Stimulated activated CD4-positive, alpha-beta T cell treated with anti-CD3 and anti-CD28 coated beads, TNF-alpha, amount 100 ng/mL, for 1 hour (primary cell): ENCODE data around the gene EDDM13.
"Not testable (repeated sequence)": the region's sequence is repeated elsewhere in the genome, so short reads cannot be mapped to it uniquely, and the experiment has no call there.

Source experiments
- DNase-seq, 3 donors: peaks; one replicate each; pipeline ENCODE4 v3.0.0-alpha.2; 2020; ENCODE audit warnings: low read depth in 3 of 3, low spot score in 1 of 3

EDDM13 gene

DNA sequence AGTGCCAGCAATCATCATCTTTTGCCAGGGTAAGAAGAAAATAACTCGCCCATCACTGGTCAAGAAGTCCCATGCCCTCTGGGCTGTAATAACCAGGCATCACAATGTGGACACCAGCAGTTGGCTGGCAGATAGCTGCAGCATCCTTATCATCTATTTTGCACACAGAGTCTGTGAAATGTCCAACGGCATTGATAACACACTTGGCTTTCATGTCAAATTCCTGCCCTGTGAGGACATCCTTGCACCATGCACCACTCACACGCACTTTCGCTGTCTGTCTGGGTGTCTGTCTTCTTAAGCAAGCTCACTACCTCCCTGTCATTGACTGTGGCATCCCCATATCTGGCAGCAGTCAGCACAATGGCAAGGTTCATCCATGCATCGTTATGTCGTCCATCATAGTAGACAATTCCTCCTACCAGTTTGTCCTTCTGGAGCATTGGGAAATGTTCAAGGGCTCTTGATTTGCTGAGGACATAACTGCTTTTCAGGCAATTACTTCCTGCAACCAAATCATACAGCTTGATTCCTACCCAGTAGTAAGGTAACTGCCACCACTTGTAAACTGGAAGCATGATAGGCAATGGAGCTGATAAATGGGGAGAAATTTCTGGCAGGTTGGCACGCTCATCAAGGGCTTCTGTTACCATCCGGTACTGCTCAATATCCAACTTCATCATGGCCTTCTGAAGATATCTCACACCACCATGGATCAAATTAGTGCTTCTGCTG, 48.9 kb downstream of the EDDM13 start:
- no peak for DNase-seq

DNA sequence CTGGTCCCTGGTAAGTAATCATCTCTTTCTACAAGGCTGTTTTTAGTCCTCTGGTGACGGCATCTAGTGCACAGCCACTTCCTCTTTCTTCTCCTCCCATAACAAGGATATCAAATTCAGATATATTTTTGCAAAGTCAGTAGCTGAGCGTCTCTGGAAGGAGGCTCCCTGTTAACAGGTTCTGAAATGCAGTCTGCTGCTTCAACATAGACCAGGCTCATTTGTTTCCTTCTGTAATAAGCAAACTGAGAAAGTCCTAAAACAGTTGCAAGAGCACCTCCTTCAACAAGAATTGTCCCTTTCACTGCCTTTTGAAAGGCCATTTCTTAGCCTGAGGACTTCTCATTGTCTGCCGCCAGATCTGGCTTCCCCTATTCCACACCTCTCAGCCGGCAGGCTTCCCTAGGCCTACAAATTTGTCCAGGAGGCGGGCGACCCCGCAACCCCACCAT, 49.5 kb downstream of the EDDM13 start:
- no peak for DNase-seq

DNA sequence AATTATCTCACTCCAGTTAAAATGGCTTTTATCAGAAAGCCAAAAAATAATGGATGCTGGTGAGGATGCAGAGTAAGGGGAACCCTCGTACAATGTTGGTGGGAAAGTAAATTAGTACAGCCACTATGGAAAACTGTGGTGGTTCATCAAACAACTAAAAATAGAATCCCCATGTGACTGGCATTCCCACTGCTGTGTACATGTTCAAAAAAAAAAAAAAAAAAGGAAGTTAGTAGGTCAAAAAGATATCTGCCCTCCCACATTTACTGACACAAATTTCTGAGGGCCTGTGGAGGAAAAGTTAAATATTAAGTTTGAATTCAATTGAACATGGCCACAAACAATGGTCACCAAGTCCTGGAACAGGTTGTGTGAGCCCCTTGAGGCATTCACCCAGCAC, 51.9 kb downstream of the EDDM13 start:
- no peak for DNase-seq

DNA sequence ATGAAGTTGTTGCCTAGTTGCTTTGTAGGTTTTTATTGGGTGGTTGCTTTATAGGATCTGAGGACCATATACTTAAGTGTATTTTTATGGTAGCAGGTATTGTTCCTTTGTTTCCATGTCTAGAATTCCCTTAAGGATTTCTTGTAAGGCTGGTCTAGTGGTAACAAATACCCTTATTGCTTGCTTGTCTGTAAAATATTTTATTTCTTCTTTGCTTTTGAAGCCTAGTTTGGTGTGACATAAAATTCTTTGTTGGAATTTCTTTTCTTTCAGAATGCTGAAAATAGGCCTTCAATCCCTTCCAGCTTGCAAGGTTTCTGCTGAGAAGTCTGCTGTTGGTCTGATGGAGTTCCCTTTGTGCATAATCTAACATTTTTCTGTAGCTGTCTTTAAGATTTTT, 60.1 kb downstream of the EDDM13 start:
- DNase-seq: no peak

DNA sequence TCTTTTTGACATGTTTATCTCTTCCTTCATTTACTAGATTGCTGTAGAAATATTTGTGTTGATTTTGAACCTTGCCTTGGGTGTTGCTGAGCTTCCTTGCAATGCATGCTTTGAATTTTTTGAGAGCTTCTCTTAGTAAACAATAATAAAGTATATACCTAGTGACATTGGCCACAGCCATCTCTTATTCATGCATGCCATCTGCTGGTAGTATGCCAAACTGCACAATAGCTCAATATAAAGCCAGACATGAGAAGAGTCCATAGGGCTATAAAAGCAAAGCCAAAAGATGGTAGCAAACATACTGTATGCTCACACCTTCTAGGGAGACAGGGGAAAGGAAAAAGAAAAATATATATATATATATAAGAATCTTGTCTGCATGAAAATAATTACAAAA, 61.0 kb downstream of the EDDM13 start:
- DNase-seq: peak in 1 of 3 donors; percentile 6

DNA sequence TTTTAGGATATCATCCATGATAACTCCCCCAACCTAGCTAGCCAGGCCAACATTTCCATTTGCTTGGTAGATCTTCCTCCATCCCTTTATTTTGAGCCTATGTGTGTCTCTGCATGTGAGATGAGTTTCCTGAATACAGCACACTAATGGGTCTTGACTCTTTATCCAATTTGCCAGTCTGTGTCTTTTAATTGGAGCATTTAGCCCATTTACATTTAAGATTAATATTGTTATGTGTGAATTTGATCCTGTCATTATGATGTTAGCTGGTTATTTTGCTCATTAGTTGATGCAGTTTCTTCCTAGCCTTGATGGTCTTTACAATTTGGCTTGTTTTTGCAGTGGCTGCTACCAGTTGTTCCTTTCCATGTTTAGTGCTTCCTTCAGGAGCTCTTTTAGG, 62.8 kb downstream of the EDDM13 start:
- not testable (repeated sequence) for DNase-seq

DNA sequence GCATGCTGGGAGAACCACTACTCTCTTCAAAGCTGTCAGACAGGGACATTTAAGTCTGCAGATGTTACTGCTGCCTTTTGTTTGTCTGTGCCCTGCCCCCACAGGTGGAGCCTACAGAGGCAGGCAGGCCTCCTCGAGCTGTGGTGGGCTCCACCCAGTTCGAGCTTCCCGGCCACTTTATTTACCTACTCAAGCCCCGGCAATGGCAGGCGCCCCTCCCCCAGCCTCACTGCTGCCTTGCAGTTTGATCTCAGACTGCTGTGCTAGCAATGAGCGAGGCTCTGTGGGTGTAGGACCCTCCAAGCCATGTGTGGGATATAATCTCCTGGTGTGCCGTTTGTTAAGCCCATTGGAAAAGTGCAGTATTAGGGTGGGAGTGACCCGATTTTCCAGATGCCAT, 64.5 kb downstream of the EDDM13 start:
- not testable (repeated sequence) for DNase-seq

DNA sequence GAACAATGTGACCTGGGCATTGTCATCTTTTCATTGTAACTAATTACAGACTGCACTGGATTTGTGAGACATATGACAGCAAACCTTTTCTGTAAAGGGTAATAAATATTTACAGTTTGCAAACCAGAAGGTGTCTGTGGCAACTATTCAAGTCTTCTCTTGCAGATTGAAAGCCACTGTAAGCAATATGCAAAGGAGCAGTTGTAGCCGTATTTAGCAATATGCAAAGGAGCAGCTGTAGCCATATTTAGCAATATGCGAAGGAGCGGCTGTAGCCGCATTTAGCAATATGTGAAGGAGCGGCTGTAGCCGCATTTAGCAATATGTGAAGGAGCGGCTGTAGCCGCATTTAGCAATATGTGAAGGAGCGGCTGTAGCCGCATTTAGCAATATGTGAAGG, 66.5 kb downstream of the EDDM13 start:
- DNase-seq: not testable (repeated sequence)

DNA sequence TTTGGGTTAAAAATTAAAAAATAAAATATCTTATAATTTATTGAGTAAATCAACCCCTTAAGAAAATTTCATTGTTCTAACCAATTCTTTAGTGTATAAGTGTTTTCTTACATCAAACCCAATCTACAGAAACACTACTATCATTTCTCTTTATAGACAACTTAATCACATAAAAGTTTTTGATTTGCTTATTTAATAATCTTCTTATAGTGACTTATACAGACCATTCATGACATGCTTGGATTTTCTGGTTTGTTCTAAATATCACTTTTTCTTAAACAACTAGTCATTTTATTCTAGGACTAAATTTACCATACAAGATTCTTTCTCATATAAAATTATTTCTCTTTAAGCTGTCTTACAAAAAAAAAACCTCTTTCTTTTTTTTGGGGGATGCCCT, 69.4 kb downstream of the EDDM13 start:
- no peak for DNase-seq

DNA sequence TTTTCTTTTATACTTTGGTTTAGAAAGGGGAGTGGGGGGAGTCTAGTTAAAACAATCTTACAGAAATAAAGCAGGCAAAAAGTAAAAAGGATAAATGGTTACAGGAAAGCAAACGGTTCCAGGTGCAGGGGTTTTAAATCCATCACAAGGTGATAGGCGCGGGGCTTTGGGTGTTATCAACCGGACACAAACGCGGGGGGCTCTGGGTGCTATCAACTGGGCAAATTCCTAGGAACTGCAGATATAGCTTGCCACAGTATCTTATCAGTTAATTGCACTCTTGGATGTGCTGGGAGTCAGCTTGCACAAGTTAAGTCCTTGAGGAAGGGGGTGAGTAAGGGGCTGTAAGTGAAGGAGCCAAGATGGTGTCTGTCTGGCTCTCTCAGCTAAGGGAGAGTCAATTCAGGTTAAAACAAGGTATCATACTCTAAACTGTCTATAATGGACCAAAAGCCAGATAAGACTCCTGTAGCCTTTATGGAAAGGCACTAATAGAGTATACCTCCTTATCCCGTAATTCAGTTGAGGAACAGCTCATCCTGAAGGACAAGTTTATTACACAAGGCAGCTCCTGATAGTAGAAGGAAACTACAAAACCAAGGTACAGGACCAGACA, 74.7 kb downstream of the EDDM13 start:
- DNase-seq: no peak

DNA sequence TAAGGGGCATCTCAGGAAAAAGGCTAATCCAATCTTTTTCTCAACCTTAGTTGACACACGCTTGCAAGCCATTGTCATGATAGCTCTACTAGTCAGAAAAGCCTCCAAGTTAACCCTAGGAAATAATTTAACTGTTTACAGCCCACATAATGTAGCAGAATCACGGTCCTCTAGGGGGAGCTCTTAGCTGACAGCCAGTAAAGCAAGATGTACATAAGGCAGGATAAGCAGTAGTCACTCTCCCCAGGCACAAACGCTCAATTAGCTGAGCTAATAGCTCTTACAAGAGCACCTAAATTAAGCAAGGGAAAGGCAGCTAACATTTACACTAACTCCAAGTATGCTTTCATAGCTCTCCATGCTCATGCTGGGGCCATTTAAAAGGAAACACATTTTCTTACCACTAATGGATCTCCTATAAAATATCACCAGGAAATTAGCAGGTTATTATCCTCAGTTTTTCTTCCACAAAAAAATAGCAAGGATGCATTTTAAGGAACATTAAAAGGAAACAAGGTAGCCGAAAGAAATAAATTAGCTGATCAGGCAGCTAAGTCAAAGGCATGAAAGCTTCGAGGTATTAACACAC, 75.8 kb downstream of the EDDM13 start:
- DNase-seq: no peak

DNA sequence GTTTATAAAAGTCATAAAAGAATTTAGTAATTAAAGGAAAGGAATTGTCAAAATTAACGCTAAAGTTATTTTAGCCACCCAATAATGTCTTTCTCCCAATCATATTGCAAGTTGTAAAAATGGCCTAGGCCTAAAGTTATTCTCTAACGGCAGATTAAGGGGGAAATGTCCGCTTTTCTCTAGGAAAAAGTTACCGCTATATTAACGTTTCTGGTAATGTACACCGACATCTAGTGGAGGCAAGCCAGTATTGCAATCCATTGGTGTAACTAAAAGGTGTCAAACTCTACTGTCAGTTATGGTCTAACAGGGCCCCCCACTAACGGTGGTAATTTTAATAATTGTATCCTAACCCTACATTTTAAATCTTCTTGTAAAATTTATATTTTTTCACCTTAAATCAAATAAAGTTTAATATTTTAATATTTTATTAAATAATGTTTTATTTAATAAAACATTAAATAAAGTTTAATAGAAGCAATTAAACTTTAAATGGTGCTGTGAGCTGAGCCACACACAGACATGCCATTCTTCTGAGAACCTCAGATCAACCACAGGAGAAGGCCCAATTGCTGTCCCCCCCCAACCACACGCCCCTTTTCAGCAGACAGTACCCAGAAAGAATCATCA, 78.0 kb downstream of the EDDM13 start:
- DNase-seq: peak in 1 of 3 donors; percentile 5

DNA sequence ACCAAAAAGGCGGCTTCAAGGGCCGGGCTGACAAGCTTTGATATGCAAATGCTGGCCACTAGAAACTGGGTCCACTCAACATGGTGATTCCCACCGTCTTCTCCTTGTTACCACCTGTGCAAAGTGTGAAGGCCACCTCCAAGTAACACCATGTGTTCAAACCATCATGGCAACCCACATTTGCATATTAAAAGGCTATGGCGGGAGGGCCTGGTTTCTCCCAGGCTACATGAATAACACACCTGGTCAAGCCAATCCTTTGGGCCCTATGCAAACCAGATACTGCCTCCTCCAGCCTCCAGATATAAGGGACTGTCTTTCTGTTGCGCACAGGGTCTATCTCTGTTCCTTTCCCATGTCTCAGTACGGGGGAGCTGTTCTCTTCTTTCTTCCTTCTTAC, 78.7 kb downstream of the EDDM13 start:
- no peak for DNase-seq

DNA sequence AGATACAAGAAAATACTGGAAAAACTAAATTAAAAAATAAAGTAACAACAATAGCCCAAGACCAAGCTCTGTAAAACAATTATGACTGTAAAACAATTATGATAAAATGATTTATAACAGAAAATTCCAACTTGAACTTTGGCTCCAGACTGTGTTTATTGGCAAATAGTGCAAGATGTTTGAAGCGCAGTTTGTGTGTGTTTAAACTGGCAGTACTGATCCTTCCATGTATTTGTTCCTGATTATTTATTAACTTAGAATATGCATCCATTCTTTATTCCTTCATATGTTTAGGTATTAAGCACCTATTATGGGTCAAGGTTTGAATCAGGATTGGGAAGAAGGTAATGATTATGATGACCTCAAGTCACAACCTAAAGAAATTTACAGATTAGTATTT, 83.0 kb downstream of the EDDM13 start:
- DNase-seq: no peak

DNA sequence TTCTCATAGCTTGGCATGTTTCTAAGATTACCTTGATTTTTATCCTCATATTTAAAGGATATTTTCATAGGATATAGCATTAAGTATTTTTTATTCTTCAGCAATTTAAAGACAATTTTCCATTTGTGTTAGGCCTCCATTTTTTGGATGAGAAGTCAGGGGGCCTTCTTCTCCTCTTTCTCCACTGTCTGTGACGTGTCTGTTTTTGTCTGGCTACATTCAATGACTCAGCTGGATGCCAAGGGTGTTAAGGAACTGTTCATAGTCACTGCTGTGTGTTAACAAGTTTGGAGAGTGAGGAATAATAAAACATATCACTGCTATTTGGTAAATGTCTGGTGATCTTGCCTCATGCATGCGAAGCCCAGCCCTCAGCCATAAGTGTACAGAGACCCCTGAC, 84.4 kb downstream of the EDDM13 start:
- no peak for DNase-seq
